Measurements from ENCODE around the gene IWS1.

DNA sequence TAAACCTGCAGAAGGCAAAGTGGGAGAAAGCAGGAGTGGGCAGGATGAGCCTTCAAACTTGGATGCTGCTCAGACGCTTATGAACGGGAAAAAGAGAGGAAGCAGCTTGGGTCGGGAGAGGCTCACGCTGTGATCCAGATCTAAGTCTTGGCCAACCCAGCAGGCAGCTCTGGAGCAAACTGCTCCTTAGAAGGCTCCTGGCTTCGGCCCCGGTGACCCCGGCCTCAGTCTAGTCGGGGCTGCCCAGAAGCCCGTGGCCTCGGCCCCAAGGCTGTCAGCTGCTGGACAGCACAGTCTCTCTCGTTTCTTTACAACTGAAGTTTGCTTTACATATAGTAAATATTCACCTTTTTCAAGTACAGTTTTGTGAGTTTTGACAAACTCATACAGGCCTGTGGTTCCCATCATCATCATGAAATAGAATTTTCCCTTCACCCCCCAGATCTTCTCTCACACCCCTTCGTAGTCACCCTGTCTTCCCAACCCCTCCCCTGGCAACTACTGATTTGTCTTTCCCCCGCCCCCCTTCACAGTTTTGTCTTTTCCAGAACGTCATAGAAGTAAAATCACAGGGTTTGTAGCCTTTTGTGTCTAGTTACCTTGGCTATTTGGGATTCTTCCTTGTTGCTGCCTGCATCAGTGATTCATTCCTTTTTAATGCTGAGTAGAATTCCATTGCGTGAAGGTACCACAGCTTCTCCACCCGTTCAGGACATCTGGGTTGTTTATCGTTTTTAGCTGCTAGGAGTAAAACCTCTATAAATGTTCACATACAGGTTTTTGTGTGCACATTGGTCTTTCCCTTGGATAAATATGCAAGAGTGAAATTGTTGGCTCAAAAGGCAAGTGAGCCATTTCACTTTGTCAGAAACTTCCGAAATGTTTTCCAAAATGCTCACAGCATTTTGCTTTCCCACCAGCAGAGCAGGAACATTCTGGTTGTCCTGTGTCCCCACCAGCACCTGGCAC is 44.3 kb upstream of the IWS1 start:
- no peak for TF ChIP-seq GATA2 (IDR thresholded peaks at IDR 0.05; ENCODE audit: low read depth, low read length)
- no peak for TF ChIP-seq GATA3 (IDR thresholded peaks at IDR 0.05; ENCODE audit: low read depth, low read length)
